Stimulated activated CD4-positive, alpha-beta T cell treated with anti-CD3 and anti-CD28 coated beads, TNF-alpha, amount 100 ng/mL, for 1 hour (primary cell): ENCODE data around the gene ANKRD28.
"Not testable (repeated sequence)": the region's sequence is repeated elsewhere in the genome, so short reads cannot be mapped to it uniquely, and the experiment has no call there.

Experiments
- DNase-seq, 3 donors: peaks; one replicate each; pipeline ENCODE4 v3.0.0-alpha.2; 2020; ENCODE audit warnings: low read depth in 3 of 3, low spot score in 1 of 3

ANKRD28 gene

DNA sequence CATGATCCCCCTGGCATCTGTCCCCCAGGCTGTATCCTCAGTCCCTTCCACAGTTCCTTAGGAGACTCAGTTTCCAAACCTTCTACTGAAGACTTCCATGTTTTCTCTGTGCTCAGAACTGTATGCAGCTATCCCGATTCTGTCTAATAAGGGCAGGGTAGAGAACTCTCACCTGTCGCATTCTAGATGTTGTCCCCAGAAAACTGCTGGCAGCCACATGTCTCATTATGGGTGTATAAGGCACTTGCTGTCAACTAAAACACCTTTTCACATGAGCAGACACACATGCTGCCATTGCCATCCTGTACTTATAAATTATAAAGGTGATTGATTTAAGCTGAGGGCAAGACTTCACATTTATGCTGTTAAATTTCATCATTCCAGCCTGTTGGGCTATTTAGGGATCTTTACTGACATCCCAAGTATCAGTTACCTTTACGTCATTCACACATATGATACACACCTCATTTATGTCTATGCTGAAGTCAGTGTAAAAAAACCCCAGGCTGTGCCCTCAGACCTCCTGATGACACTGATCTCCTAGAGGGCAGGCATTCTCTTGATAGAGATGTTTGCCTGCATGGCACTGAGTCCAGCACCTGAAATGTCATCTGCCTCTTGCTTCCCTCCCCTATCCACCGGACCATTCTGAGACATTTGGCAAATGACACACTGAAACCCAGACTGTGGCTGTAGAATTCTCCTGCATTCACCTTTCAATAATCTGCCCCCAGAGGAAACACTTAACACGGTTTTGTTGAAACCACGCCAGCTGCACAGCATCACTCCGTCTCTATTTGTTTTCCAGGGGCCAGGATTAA, 160.4 kb downstream of the ANKRD28 start:
- DNase-seq = no peak

DNA sequence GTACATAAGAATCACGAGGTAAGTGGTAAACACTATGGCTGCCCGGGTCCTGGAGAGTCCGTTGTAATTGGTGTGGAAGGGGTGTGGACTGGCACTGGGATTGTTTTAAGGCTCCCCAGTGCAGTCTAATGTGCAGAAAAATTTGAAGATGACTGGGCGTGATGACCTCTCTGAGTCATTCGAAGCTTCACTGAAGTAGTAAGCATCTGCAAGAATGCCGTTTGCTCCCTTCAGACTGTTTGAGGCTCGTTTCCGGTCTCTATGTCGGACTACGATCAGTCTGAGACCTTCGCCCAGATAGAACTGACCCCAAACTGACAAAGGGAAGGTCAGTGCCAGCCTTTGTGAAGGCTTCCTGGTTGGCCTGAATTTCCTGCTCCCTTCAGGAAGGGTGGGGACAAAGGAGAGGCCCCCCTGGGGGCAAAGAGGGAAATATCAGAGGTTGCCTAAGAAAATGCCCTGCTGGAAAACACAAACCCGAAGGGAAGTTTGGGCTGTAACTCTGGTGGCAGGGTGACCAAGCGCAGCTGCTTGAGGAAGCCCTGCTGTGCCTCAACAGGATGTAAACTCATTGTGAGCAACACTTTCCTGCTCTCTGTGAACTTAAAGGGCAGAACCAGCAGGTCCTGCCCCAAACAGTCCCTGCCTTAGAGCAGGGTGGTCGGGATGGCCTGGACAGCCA, 161.6 kb downstream of the ANKRD28 start:
- no peak for DNase-seq

DNA sequence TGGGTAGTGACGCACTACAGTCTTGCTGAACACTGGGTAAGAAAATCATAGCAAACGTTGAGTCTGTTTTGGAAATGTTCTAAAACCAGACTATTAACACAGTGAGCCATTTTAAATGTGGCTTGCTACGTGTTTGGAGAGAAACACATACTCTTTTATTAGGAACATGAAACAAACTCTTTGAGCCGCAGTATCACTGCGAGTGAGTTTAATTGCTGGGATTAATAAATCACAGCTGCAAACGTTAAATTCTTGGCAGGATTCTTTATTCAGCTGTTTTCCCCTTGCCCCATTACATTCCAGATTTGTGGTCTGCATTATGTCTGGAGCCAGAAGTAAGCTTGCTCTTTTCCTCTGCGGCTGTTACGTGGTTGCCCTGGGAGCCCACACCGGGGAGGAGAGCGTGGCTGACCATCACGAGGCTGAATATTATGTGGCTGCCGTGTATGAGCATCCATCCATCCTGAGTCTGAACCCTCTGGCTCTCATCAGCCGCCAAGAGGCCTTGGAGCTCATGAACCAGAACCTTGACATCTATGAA, 162.6 kb downstream of the ANKRD28 start:
- no peak for DNase-seq

DNA sequence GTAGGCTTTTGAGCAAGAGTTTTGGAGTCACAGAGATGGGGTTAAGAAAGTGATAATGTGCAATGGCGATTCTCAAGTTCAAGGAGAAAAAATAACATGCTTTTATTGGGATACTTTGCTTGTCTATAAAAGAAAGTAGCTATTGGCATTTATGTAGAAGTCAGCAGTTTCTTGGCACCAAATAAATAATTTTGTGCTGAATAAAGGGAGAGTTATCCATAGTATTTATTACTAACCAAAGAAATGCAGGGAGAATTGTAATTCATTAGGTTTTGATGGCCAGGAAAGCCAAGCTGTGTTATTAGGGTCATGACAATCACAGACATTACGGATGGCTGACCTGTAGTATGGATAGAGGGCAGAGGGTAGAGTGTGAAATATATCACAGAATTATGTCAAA, 163.1 kb downstream of the ANKRD28 start:
- no peak for DNase-seq

DNA sequence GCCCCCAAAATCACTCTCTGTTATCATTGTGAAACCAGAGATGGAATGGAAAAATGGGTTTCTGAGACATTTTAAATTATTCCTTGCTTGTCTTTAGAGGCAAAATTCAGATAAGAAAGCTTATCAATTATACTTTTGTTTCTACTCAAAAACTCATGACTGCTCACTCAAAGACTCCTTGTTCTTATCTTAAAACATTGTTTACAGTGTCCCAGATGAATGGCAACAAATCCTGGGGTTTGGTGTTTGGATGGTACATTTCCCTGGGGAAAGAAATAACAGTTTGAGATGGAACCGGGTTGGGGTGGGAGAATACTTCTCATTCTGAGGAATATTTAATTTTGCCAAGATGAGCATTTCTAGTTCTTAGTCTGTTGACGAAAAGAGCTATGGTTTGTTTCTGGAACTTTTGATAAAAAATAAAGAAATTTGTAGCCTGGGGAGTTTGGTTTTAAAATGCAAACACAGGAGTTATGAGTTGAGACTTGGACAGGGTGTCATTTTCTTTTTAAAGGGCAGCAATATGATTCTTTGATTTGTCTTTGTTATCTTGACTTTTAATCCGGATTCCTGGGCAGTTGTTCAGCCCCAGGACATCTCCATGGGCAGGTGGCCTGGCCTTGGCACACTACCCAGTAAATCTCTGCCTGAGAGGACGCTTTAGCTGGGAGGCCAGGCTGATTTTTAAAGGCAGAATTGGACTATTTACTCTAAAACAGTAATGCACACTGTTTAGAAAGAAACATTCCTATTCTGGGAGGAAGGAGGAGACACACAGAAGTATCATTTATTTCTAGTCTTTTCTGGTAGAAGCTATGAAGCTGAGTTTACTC, 163.8 kb downstream of the ANKRD28 start:
- DNase-seq = no peak

DNA sequence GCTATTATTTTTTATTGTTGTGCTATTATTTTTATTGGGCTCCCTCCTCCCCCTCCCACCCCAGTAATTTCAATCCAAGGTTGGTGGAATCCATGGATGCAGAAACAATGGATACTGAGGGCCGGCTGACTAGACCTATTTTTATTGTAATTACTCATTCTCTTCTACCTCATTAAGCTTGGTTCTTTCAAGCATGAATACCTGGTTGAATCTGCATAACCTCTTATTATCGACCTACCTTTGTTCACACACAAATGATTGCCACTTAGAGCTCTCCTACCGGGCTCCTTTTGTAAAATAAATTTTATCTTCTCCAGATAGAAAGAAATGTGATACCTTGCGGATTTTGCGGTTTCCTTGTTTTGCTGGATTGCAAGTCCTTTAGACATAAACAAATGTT, 164.6 kb downstream of the ANKRD28 start:
- no peak for DNase-seq

DNA sequence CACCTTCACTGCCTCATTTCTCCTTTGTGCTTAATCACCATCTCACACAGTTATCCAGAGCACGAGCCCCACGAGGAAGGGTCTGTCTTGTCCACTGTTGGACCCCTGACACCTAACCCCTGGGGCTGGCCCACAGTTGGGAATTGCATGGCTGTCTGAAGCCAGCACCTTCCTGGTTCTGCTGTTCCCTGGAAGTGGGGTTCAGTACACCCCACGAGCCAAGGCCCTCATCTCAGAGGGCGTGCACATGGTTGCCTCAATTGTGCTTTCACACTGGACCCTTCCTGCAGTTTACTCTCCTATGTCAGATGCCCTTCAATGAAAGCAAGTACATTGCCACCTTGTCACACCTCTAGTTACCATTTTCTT, 165.6 kb downstream of the ANKRD28 start:
- no peak for DNase-seq

DNA sequence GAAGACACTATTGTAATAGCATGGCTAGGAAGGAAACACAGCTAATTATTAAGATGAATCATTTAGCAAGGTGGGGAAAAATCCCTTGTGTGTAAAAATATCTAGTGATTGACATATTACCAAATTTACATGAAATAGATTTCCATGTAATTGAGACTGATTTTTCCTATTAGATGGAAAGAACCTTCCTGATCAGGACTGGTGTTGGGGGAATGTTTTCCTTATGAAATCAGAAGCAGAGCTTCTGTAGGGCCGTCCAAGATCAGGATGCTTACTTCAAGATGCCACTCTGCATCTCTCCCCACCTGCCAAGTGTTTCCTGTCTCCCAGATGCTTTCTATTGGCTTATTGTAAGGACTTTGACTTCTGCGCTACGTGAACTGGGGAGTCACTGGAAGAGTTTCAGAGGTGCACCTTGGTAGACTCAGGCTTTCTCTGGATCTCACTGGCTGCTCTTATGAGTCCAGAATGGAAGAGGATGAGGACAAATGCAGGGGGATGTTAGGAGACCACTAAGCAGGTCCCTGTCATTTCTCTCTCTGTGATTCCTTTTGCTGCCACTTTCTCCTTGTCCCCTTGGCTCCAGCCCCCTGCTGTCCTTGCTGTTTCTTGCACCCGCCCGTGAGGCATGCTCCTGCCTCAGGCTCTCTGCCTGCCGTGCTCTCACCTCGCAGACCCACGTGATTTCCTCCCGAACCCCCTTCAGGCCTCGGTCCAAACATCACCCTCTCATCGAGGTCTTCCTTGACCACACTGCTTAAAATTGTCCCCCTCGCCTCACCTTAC, 166.2 kb downstream of the ANKRD28 start:
- no peak for DNase-seq

DNA sequence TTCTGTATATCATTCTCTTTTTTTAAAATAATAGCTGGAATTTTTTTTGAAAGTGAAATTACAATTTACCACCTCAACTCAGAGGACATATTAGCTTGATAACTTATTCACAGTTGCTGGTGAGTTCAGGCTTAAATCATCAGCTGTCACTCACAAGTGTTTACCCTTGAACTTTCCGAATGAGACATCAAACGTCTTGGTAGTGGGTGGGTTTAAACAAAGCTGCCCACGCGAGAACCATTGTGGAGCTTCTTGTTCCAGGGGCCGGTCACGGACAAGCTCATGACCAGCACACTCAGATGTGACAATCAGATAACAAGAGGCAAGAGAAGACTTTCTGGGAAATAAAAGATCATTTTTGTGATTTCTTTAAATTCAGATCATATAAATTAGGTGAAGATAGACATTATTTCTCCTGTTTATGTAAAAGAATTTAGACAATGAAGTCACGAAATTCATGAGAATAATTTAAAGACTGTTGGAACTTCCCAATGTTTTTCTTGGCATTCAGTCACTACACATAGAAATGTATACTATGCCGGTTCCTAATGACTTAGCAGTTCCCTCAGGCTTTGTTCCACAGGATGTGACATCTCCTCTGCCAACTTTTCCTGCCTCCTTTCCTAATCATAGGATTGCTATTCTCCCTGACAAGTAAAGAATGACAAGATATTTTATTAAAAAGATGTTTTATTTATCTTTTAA, 167.0 kb downstream of the ANKRD28 start:
- no peak for DNase-seq

DNA sequence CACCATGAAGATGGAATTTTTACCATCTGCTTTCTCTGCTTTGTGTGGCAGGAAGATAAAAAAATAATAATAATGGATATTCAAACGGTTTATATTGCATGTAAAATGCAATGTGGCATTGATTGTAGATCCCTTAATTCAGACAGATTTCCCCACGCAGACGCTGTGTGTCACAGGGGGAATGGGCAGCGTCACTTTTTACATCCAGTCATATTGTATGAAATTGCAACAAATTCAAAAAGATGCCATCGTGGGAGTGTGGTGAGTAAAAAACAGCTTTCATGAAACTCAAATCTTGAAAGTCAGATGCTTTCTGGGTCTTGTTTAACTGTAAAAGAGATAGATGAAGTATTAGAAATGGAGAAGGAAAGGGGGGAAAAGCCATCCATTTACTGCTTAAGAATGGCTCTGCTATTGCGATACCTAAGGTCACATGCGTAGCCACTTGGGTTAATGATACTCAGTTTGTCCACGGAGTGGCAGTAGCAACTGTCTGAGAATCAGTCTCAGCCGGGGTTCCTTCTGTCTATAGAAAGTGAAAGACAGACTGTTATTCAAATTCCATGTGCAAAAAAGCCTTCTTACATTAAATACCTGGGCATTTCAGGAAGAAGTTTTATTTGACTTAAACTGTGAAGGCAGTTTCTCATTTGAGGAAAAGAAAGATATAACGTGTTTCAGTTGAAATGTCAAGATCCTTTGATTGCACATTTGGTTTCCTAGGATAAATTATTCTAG, 167.8 kb downstream of the ANKRD28 start:
- DNase-seq = peak in 2 of 3 donors; percentile 19 to 31

DNA sequence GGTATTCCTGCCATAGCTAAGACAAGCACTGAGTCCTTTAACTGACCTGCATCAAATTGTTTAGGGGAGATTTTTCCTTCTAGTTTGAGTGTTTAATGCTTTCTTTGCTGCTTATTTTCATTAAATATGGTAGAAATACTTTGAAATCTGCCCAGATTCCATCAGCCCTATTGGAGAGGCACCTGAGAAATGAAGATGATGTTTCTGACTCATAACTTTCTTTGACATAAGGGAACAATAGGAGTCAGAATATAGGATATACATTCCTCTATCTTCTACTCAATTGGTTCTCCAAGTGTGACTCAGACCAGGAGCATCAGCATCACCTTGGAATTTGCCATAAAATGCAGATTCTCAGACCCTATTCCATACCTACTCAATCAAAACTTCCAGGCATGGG, 168.8 kb downstream of the ANKRD28 start:
- DNase-seq = no peak

DNA sequence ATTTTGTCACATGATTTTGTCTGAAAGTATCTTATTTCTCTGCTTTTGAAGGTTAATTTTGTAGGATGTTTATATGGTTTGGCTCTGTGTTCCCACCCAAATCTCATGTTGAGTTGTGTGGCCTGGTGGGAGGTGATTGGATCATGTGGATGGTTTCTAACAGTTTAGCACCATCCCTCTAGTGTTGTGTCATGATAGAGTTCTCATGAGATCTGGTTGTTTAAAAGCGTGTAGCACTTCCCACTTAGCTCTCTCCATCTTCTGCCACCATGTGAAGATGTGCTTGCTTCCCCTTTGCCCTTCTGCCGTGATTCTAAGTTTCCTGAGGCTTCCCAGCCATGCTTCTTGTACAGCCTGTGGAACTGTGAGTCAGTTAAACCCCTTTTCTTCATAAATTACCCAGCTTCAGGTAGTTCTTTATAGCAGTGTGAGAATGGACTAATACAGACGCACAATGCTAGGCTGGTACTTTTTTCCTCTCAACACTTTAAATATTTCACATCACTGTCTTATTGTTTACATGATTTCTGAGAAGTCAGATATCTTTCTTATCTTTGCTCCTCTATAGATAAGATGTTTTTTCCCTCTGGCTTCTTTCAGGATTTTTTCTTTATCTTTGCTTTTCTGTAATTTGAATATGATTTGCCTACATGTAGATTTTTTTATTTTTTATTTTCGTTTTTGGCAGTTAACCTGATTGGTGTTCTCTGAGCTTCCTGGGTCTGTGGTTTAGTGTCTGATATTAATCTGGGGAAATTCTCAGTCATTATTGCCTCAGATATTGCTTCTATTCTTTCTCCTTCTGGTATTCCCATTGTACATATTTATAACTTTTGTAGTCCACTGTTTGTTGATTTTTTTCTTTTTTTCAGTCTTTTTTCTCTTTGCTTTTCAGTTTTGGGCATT, 174.0 kb downstream of the ANKRD28 start:
- DNase-seq = no peak

DNA sequence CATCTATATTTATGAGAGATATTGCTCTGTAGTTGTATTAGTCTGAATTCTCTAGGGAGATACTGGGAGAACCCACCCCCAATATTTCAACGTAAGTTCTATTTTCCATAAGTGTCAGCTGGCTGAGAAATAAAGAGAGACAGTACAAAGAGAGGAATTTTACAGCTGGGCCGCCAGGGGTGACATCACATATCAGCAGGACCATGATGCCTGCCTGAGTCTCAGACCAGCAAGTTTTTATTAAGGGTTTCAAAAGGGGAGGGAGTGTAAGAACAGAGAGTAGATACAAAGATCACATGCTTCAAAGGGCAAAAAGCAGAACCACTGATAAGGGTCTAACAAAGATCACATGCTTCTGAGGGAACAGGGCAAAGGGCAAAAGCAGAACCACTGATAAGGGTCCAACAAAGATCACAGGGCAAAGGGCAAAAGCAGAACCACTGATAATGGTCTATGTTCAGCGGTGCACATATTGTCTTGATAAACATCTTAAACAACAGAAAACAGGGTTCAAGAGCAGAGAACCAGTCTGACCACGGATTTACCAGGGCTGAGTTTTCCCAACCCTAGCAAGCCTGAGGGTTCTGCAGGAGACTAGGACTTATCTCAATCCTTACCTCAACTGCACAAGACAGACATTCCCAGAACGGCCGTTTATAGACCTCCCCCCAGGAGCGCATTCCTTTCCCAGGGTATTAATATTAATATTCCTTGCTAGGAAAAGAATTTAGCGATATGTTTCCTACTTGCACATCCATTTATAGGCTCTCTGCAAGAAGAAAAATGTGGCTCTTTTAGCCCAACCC, 177.9 kb downstream of the ANKRD28 start:
- DNase-seq = not testable (repeated sequence)
